Fibroblast of skin of right quadriceps (primary cell): ENCODE results near the gene FOXD3.

Experiments
- DNase-seq: peaks from one replicate; pipeline ENCODE4 v3.0.0-alpha.2; 2013

The FOXD3 gene

DNA sequence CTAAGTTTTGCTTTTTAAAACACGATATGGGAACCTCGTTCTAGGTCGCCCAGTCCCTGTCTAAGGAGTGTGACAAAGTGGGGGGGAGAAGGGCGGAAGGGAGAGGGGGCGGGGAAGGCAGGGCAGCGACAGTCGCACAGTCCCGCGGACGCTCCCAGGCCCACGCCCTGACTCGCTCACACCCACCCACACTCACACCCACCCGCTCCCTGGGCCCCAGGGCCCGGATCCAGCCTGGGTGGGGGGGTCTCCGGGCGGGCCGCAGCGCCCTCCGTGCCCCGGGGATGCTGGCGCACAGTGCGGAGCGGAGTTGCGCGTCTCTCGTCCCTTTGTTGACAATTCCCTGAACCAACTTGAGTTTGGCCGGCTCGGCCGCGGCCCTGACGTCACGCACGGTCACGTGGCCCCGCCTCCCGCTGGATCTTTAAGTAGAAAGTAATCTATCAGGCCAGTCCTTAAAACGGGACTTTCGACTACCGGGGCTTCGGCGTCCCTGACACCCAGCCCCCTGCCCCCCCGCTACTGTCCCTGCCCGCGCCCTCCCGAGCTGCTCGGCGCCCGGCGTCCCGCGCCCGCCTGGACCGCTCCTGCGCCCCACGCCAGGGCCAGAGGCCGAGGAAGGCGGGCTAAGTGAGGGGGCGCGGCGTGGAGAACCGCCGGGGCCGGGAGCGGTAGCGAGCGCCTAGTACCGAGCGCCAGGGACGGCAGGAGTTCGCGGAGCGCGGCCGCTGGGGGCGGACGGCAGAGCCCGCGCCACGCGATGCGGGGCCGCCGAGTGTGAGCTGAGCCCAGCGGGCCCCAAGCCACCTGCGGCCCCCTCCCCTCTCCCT lies at the start of gene FOXD3:
FOXD3 (plus strand) TSS at position 454 of the 830 bp plus-strand sequence. CDS start 492 bp downstream, outside the sequence.
- peak; percentile 9 for DNase-seq

DNA sequence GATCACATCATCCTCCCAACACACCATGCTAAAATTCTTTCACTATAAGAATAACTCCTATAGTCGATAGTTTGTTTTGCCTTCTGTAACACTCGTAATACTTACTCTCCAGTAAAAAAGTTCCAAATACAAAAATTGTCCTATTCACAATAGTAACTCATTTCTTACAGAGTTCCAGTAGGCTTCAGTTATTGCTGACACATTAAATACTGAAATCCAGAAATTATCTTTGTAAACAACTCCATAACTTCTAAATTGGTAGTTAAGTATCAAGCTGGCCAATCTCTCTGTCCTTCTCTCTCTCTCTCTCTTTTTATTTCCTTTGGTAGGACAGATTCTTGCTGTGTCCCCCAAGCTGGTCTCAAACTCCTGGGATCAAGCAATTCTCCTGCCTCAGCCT lies 49.6 kb upstream of the FOXD3 start:
- no peak for DNase-seq

DNA sequence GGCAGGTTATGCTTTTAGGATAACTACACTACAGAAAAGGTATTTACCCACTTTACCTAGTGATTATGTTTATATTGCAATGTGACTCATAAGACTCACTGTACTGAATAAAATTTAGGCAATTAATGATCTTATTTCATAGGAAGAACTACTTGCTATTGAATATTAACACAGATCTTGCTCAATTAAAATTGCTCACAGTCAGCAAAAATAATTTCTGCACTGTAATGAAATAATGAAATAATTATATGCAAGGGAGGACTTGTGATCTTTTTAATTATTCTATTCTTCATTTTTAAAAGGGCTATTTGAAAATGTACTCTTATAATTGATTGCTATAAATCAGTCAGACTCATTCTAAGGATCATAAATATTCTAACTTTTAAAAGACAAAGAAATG lies 48.0 kb upstream of the FOXD3 start:
- DNase-seq, result no peak

DNA sequence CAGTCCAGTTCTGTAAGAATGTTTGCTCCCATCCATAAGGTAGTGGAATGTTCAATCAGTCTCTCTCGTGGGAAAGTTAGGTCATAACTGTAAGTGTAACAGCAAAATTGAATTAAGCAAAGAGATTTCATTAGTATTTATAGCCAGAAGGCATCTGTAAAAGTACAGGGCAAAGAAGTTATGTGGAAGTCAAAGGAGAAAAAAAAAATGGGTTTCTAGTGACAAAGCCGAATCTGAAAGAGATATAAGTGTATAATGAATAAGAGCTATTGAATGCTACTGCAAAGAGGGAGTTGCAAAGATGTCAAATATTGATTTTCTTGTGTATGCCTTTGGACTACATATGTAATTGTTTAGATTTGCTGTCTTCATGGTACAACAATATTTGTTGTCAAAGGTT lies 47.4 kb upstream of the FOXD3 start:
- DNase-seq, result no peak

DNA sequence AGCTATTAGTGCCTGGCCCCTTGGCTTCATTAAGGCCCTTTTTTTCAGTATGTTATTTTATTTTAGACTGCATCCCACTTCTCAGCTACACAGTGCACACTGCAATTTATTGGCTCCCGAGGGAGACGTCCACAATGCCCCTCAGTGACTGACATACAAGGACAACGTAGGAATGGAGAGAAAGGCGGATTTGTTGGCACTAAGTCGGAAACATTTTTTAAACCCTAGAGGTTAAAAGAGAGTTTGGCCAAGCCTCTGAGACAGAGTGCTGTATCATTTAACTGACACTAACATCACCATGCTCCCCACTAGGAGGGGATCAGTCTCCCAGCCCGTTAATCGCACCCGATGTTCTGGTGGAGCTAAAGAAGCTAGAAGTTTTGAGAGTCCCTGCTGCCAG lies 45.7 kb upstream of the FOXD3 start:
- DNase-seq, result no peak

DNA sequence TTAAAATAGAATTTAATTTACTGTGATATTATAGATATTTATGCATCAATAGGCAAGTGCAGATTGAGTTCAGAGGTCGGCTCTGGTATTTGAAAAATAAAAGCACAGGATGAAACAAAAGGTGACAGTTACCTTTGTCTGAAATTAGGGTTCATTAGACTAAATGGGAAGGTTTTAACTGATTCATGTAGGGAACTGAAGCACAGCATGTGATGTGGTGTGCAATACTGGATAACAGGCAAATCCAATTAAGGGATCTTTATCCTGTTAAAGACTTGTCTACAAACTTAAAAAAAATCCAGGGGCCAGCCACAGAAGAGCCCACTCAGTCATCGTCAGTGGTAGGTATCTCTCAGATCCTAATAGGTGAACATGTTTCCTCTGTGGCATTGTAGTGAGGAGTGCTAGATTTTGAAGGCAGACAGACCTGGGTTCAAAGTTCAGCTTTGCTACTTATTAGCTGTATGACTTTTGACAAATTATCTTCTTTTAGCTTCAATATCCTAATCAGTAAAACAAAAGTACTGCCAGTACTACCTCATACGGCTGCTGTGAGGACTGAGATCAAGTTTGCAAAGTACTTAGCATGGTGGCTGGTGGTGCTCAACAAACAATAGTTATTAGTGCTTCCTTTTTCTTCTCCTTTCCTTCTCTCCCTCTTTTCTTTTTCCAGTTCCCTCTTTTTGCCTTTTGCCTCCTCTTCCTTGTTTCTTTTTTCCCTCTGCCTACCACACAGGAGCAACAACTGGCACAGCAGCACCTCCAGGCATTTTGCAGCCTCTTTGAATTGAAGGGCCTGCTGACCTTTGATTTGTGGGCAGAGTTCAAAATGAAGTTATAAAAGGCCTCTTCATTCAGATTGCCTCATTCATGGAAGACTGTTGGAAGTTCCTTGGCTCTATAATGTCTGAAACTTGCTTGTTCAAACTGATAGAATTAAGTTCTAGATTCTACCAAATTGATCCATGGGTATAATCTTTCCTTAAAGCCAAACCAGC lies 44.9 kb upstream of the FOXD3 start:
- DNase-seq, result no peak

DNA sequence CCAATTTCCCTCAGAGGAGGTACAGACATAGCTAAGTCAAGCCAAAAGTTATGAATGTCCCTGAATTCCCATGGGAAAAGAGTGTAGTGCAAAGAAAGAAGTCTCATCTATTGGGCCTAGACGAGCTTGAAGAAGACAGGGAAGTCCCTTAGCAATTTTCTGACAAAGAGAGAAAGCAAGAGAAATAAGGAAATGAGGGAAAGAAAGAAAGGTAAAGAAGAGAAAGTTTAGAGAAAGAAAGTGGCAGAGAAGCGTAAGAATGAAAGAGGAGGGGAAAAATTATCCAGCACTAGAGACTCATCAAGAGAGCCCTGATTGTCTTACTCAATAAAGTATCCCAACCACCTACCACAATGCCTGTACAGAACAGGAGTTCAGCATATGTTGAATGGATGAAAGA lies 40.6 kb upstream of the FOXD3 start:
- no peak for DNase-seq

DNA sequence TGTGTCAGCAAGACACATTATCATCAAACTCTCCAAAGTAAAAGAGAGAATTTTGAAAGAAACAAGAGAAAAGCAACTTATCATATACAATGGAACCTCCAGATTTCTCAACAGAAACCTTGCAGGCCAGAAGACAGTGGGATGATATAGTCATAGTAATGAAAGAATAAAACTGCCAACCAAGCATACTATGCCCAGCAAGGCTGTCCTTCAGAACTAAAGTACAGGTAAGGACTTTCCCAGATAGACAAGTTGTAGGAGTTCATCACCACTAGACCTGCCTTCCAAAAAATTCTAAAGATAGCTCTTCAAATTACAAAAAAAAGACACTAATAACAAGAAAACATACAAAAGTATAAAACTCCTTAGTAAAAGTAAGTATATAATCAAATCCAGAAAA lies 33.2 kb upstream of the FOXD3 start:
- no peak for DNase-seq

DNA sequence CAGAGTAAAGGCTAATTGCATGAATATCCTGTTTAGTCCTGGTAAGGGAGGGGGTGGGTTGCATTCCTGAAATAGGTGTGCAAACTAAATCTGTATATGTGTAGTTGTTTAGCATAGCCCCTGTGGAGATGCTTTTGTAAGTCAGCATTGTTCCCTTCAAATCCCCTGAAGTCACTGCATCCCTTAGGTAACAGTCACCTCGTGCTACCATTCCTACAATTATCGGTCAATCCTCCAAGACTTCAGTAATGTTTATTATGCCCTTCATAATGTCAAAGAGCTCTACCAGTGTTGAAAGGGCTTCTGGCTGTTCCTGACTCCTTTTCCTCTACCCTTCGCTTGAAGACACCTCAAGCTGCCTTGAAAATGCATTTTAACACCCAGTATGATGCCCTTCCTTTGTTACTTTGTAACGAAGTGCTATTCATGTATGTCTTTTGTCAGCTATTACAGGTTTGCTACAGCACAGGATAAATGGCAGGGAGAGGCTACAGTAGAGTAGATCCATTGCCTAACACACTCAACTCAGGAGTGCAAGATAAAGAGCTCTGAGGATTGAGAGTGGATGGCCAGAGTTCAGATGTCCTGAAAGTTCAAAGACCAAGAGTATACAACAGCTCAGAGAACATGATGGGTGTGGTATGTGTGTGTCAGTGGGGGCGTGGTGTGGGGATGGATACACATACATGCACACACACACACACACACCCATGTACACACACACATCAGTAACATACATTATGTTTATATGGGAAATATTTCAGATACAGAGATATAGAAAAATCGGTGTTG lies 27.4 kb upstream of the FOXD3 start:
- no peak for DNase-seq

DNA sequence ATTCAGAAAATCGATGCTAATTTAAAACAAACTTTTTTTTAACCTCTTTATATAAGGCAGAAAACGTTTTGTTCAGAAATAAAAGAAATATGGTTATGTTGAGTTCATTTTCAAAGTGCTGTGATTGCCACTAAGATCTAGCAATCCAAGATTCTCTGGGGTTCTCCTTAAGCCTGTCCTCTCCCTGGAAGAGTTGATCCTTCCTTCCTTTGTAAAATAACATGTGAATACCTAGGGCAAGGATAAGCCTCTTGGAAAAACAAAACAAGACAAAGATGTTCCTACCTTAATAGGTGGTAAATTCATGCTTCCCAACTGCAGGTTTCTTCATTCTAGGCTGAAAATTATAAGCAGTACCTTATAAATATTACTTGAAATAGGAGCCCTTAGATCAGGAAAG lies 18.0 kb upstream of the FOXD3 start:
- DNase-seq, result no peak

DNA sequence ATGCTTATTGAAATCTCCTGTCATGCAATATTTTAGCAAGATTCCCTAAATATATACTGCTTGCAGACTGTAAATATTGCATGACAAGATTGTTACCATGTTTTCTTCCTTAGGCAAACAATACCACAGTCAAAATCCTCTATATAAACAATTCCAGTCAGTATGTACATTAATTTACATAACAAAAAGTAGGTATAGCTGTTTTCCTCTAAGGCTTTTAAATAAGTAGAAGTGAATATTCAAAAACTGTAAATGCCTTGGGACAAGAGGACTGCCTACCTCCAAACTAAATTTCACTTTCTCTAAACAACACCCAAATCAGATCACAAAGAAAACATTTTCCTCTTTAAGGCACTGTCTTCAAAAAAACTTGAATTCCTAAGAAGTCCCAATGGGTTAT lies 17.3 kb upstream of the FOXD3 start:
- DNase-seq, result no peak

DNA sequence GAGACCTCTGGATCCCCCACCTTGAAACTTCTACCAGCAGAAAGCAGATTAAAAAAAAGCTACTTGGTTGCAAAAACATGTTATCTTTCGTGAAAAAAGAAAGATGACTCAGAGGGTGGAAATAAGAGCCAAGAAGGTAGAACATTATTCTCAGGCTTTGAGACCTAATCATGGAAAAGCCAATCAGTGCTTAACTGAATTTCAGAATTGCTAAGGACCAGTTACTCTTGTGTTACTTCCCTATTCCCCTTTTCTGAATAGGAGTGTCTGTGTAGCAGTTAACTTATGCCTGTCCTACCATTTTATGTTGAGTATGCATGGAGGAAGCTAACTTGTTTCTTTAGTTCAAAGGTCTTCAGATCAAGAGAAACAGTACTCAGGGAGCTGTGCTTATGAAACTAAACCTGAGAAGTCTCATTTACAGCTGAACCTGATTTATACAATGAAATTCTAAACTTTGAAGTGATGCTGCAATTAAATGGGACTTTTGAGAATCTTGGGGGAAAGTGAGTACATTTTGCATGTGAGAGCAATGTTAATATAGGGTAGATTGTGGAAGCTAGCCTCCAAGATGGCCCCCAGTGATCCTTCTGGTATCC lies 15.1 kb upstream of the FOXD3 start:
- DNase-seq, result no peak

DNA sequence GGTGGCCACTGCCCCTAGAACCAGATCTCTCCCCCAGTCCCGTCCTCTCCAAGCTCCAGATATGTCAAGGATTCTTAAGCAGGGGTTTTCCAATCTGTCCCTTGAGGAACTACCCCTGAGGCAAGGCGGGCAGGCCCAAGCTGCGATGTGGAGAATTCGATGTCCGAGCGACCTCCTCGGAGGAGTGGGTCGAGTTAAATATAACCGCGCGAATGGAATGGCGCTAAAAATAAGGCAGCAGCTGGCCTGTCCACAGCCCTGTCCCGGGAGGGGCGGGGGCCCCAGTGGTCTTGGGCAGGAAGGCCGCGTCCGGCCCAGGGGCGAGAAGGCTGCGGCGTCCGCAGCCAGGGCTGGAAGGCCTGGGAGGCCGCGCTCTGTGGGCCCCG lies 5.8 kb upstream of the FOXD3 start:
- DNase-seq, result no peak

DNA sequence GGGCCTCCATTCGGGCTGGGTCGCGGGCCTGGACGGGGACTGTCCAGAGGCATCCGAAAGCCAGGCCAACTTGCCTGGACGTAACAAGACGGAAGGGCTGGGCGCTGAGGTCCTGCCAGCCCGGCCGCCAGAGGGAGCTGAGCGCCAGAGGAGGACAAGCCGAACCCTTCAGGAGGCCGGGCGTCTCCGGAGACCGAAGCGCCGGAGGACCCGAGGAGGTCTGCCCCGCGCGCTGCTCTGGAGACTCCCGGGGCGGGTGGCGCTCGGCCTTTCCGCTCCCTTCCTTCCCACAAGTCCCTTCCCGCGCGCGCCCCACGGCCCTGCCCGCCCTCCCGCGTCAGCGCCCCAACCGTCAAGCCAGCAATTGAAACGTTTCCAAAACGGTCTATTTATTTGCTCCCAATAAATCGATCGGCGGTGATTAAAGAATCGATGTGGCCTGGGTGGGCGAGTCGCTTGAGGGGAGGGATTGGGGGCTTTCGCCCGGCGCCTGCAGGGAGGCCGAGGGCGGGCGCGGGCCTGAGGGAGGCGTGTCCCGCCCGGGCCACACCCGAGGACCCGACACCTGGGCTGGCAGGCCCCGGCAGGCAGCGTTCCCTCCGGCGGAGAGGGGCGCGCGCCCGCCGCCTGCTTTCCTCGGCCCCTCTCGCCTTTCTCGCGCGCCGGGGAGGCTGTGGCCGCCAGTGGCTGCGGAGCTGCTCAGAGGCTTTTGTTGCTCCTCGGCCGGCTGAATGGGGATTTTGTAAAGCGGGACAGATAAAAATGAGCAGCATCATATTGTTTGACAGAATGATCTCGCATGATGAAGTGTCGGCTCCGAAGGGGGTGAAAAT lies 5.2 kb upstream of the FOXD3 start:
- DNase-seq, result peak; percentile 31

DNA sequence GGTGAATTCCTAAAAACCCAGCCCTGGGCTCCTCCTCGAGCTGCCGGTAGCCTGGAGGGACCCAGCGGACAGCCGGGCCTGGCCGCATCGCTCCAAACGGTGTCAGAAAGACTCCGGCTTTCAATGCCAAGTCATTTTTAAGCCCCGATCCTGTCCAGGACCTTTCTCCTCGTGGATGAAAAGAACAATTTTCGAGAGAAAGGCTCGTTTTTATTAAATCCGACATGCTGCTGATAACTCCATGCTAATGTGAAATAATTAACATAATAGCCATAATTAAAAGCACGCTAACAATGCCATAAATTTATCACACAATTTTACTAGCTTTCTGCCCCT lies 4.6 kb upstream of the FOXD3 start:
- no peak for DNase-seq

DNA sequence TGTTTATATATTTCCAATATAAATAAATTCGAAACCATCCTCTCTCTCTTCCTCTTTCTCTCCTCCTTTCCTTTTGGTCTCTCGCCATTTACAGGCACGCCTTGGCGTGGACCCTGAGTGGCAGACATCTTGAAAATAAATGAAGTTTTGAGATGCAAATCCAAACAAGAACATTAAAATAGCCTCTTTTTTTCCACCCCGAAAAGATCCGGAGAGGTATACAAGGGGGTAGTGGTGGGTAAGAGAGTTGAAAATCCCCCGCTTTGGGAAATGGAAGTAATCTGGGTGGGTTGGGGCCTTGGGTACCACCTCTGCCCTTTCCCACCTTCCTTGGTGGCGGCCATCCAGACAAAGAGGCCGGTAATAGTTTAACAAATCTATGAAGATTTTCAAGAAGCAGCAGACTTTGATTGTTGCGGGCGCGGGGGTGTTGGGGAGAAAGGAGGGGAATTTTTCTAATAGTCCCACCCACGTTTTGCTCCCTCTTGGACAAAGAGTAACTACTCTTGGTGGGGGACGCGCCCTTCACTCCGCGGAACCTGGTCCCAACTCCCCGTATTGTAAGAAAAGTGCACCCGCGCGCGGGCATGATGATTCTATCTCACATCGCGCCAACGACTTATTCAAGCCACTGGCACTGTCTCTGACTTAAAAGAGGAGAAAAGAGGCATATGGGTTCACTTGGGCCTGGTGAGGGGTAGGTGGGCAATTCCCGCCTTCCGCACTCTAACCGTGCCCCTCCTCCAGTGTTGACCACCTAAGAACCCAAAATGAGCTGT lies 4.0 kb upstream of the FOXD3 start:
- no peak for DNase-seq

DNA sequence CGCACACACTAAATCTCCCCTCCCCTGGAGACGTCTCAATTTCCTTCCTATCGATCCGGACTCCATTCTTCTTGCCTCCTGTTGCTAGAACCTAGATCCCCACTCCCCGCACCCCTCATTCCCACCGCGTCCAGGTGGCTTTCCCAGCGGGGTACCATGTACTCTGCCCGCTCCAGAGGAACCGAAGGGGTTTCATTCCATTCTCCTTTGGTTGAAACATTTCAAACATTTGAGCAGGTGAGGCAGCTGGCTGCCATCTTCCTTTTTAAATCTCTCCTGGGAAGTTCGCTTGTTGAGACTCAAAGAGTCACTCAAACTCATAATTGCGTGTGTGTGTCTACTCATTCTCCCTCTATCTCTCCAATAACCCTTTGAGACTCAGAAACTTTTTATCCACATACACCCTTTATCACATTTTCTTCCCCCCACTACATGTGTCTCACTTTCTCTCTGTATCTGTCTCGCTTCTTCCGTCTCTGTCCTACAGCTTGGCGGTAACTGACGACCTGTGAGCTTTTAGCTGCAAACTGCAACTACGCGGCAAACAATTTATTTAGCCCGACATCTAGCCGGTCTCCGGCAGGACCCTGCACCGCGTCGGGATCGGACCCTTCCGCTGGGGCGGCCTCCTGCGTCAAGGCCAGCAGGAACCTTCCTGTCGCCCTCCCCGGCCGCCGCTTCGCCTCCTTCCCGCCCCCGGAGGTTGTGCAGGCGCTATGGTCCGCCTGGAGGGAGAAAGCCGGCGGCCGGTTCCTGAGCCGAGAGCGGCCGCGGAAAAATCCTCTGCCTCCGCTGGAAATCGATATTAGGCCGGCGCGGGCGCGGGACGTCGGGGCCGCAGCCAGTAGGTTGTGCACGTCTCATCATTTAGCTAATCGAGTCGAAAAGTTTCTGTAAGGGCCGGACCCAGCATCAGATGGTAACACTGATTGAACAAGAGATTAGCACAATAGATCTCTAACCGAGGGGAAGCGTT lies 3.0 kb upstream of the FOXD3 start:
- no peak for DNase-seq

DNA sequence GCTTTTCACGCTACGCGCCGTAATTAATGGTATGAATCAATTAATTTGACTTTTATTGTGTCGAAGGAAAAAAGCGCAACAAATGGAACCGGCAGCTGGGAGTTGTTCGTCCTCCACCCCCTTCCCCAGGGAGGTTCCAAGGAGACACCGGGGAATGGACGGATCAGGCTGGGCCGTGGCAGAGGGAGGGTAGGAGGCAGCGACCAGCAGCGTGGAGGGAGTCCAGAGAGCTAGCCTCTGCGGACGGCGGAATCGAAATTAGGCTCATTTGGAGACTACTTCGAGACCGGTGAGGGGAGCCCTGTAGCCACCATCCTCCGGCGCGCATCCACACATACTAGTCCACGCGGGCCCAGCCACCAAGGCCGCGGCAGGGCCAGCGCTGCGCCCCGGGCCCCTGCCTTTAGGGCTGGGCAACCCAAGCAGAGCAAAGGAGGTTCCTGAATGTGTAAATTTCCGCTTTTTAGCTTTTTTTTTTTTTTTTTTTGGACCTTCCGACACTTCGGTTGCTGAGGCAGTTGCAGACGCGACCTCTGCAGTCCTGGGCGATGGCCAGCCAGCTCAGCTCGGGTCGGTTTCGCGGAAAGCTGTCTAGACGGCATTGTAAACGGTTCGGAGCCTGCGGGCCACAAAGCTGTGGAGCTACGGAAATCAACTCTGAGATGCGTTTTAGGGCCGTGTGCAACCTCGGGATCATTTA lies 2.2 kb upstream of the FOXD3 start:
- no peak for DNase-seq
